GM20431 (cell line): ENCODE results near the gene DPP6.

ENCODE experiments used
- in situ Hi-C: fragments of 300-500 bp; cut with MseI, MboI; formaldehyde crosslinking; loops from one replicate; pipeline ENCODE4 v1.15.0; 2020; ENCODE audit warnings: low sequenced_read_pairs; ENCODE audit not compliant: unreplicated experiment

The DPP6 gene

DNA sequence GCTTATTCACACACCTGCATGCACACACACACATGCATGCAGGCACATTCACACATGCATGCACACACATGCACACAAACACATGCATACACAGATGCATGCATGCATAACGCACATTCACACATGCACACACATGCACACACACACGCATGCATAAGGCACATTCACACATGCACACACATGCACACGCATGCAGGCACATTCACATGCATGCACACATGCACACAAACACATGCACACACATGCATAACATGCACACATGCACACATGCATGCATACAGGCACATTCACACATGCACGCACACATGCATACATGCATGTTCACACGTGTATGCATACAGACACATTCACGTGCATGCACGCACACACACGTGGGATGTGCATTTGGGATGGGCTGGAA is 784.9 kb downstream of the DPP6 start:
- in situ Hi-C loops, result no loop called here

- in situ Hi-C loops, result no loop called here
Observed at GRCh38 chr7:154837622-154838021, 785.4 kb downstream of the DPP6 start.

DNA sequence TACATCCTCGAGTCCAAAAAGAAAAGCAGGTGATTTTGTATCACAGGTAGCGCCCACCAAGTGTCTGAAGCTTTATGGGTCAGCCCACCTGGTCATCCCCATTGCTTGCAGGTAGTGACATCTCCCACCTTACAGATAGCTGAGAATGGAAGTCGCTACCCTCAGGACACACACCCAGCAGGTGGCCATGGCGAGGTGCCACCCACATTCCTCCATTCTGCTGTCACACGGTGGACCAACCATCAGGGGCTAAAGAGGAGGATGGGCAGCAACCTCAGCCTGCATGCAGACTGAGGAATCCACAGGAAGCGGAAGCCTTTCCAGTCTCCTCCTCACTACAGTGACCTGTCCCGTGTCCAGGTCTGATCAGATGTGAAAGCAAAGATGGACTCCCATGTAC is 787.9 kb downstream of the DPP6 start:
- in situ Hi-C loops, result no loop called here

DNA sequence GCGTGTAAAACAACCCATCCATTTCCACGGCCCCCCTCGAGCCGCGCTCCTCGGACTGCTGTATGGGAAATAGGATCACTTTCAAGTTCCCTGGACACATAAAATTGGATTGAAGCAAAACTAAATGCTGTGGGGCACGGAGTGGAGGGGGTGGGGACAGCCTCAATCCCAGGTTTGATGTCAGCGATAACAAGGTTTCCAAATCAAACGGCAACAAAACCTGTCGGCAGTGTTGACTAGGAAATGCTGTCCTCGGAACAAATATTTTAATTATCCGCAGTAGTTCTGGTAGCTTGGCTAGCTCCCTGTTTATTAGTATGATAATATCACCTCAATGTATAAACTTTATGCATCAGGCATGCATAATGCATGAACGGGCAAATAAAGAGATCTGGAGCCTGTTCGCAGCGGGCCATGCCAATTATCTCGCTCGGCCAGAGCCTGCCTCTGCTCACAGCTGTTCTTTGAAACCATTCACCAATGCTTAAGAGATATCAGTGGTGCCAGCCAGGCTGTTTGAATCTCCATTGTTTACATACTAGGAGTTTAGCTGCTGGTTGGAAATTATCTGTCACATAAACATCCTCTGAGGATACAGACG is 789.6 kb downstream of the DPP6 start:
- in situ Hi-C loops, result no loop called here

- in situ Hi-C loops, result no loop called here
Observed at GRCh38 chr7:154842591-154842990, 790.4 kb downstream of the DPP6 start.

GRCh38 chr7:154843670-154844237 is 791.6 kb downstream of the DPP6 start:
- in situ Hi-C loops, result no loop called here

DNA sequence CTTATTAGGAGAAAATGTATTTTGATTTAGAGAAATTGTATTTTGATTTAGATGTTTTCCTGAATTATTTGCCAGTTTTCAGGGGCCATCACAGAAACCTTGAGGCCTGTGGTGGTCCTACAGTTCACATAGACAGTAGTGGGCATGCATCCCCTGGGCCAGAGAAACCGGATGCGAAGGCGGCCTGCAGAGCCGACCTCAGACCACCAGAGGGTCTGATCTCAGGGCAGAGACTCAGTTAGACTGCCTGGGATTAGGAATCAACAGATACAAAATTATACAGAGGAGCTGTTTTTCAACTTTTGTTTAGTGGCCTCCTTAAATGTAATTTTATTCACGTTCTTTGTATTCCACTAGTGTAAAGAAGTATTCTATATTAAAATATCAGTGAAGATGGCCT is 792.3 kb downstream of the DPP6 start:
- in situ Hi-C loops, result no loop called here

DNA sequence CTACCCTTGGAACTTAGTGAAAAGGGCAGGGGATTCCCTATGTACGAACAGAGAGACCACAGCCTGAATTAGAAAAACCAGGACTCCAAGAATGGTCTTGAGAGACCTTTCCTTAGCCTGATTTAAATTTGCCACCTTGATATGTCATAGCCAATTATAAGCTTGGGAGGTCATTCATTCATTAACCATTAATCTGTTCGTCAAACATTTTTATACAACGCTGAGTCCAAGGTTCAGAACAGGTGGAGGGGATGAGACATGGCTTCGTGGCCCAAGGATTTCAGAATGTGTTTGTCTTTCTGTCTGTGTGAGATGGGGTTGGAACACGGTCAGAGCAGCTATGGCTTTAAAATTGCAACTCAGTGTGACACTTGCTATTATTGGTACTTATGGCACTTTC is 792.8 kb downstream of the DPP6 start:
- in situ Hi-C loops, result no loop called here

- in situ Hi-C loops, result no loop called here
Observed at GRCh38 chr7:154848464-154848863, 796.3 kb downstream of the DPP6 start.

DNA sequence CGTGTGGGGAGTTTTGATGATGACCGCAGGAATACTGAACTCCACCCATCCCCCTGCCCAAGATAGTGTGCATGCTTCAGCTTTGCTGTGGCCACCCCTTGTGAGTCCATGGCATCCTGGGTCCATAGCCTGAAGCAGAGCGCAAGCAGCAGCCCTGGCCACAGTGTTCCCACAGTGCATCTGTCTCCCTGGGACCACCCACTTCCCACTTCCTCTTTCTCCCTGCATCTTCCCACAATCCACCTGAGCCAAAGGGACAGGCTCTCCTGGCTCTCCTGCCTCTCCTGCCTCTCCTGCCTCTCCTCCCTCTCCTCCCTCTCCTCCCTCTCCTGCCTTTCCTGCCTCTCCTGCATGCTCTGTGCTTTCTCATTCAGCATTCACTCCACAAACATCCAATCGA is 800.0 kb downstream of the DPP6 start:
- in situ Hi-C loops, result no loop called here

GRCh38 chr7:154853063-154853726 is 801.0 kb downstream of the DPP6 start:
- in situ Hi-C loops, result no loop called here

GRCh38 chr7:154853727-154854095 is 801.5 kb downstream of the DPP6 start:
- in situ Hi-C loops, result no loop called here

GRCh38 chr7:154854836-154855235 is 802.6 kb downstream of the DPP6 start:
- in situ Hi-C loops, result no loop called here

- in situ Hi-C loops, result no loop called here
Observed at GRCh38 chr7:154855366-154855765, 803.2 kb downstream of the DPP6 start.

GRCh38 chr7:154856733-154857132 is 804.5 kb downstream of the DPP6 start:
- in situ Hi-C loops, result no loop called here

GRCh38 chr7:154857240-154857639 is 805.0 kb downstream of the DPP6 start:
- in situ Hi-C loops, result no loop called here

DNA sequence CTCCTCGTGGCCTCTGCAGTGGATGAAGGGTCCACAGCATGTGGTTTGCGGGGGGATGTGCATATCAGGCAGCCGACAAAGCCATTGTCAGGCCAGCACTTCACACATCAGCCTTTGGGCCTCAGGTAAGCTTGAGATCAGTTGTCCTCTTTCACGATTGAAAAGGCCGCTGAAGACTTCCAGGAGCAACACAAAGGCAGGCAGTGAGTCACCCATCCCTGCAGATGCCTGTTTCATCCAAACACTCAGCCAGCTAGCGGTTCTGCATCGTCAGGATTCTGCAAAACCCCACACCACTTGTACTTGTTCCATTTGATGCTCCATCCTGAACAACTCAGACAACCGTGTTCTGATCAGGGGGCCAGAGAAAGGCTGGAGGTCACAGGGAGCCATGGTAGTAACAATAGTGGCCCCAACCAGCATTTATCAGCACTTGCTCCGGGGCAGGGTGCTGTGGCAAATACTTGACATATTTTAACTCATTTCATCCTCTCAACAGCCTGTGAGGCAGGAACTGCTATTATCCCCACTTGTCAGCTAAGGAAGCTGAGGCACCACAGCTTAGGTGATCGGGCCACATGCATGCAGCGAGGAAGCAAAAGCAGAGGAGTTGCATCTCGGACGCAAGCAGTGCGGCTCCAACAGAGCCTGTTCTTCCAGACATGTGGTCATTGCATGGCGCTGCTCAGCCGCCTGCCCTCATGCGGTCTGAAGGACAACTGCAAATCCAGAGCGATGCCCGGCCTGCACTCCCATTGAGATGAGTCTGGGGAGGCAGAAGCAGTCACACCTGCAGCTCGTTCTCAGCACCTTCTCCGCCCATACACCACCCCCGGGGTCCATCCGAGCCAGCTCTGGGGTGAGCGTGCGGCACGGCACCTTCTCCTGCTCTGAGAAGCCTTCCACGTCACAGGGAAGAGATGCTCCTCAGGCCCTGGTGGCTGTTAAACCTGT is 805.8 kb downstream of the DPP6 start:
- in situ Hi-C loops, result no loop called here

DNA sequence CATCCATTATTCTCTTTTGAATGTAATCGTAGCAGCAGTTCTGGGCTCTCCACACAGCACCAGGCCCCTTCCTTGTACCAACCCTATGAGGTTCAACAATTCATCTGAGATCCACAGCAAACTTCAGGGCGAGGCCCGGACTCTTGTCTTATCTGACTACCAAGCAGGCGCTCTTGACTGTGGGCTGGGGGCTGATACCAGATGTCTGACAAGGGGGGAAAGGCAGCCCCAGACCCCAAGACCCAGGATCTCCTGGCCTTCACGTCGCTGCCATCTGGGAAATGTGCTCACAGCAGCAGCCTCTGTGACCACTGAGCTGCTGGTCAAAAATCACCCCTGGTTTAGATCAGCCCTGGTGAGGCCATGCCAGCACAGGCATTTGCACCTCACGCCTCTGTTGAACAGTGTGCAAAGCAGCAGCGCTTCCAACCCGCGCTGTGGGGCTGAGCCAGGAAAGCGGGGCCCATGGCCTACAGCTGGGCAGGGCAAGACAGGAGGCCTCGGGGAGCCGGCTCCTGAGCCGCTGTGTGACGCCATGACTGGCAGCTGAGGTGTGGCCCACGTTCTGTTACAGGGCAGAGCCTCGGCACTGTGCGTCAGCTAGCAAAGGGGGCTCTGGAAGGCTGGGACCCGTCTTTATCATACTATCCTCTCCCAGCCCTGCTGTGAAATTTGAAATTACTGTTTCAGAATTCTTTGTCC is 806.8 kb downstream of the DPP6 start:
- in situ Hi-C loops, result no loop called here

DNA sequence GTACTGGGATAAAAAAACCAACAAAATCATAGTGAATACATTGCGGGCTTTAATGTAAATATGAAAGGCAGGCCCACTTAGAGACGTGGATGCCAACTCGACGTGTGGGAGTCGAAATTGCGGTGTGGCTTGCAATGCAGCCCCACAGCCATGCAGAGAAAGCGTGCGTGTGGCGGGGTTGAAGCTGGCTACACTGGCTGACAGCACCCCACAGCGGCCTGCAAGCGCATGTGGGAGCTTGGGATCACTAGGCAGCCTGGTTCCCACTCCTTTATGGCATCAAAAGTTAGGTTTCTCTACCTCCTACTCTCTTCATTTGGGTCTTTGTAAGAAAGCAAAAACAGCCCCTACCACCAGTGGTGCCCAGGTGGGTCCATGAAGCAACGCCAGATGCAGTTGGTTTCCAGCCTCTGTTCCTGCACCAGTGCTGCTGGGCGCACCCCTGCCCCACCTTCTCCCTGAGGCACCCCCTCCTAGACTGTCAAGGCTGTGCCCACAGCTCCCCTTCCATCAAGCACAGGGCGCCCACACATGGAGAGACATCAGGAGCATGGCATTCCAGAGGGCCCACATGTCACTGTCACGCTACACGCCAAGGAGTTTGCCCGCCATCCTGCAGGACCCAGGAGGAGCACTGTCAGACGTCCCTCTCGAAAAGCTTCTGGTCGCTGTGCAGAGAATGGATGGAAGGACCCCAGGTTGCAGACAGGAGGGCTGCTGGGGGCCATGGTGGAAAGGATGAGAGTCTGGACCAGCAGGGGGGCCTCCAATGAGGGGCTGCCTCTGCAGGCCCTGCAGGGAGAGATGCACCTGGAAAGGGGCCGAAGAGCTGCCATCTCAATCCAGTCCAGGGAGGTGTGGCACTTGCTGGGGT is 807.8 kb downstream of the DPP6 start:
- in situ Hi-C loops, result no loop called here
